Osteoblast (primary cell): ENCODE results near the gene SHCBP1L. TPM values are rescaled to one million over a fixed set of nuclear protein-coding genes. Genes with fewer than 3 reads are reported as not detected.

Source experiments
- DNase-seq: peaks from one replicate; pipeline ENCODE4 v3.0.0; 2011; ENCODE audit warnings: low spot score, mixed read lengths; ENCODE audit not compliant: insufficient read length; ENCODE audit errors: missing footprints
- H2AFZ ChIP-seq: 2 replicates; pipeline ENCODE4 v1.6.0; 2011; ENCODE audit warnings: mild to moderate bottlenecking, low read length
- H3K27ac ChIP-seq: 2 replicates; pipeline ENCODE4 v1.5.1; 2011; ENCODE audit warnings: mild to moderate bottlenecking, low read depth, low read length, moderate library complexity
- H3K27me3 ChIP-seq: 2 replicates; pipeline ENCODE4 v1.6.0; 2012; ENCODE audit warnings: mild to moderate bottlenecking, control low read depth, inconsistent platforms, low read length, moderate library complexity; ENCODE audit not compliant: insufficient read depth
- H3K36me3 ChIP-seq: 2 replicates; pipeline ENCODE4 v1.5.1; 2011; ENCODE audit warnings: mild to moderate bottlenecking, low read length, control low read depth, moderate library complexity; ENCODE audit not compliant: insufficient read depth
- H3K4me1 ChIP-seq: 2 replicates; pipeline ENCODE4 v1.5.1; 2011; ENCODE audit warnings: mild to moderate bottlenecking, low read length, control low read depth, moderate library complexity; ENCODE audit not compliant: insufficient read depth
- H3K4me2 ChIP-seq: 2 replicates; pipeline ENCODE4 v1.6.0; 2011; ENCODE audit warnings: mild to moderate bottlenecking, low read length; ENCODE audit not compliant: insufficient read depth
- H3K4me3 ChIP-seq: fragments of 200-600 bp; sonication (generic); 3 replicates; pipeline ENCODE4 v1.5.1; 2012; ENCODE audit warnings: mild to moderate bottlenecking, low read length, inconsistent platforms; ENCODE audit not compliant: insufficient read depth
- H3K79me2 ChIP-seq: 2 replicates; pipeline ENCODE4 v1.6.0; 2012; ENCODE audit warnings: mild to moderate bottlenecking, low read length, control low read depth, inconsistent platforms; ENCODE audit not compliant: insufficient read depth
- H3K9me3 ChIP-seq: 2 replicates; pipeline ENCODE4 v1.5.1; 2011; ENCODE audit warnings: low read depth, low read length, control low read depth
- H4K20me1 ChIP-seq: 2 replicates; pipeline ENCODE4 v1.6.0; 2012; ENCODE audit warnings: mild to moderate bottlenecking, low read length, control low read depth; ENCODE audit not compliant: insufficient read depth
- total RNA-seq: library from RNA; depleted of rRNA; stranded (reverse); fragments of >200 nt; gene quantifications from 2 replicates; pipeline ENCODE4 v1.2.3, GENCODE V29; 2012
- TF ChIP-seq, protein P1 (sequence below): IDR thresholded peaks from 2 replicates; pipeline ENCODE4 v1.5.1; 2011; ENCODE audit warnings: mild to moderate bottlenecking, low read depth, low read length, moderate library complexity; ENCODE audit errors: extremely low read depth

The SHCBP1L gene
- total RNA-seq, 1 donor: not detected

DNA sequence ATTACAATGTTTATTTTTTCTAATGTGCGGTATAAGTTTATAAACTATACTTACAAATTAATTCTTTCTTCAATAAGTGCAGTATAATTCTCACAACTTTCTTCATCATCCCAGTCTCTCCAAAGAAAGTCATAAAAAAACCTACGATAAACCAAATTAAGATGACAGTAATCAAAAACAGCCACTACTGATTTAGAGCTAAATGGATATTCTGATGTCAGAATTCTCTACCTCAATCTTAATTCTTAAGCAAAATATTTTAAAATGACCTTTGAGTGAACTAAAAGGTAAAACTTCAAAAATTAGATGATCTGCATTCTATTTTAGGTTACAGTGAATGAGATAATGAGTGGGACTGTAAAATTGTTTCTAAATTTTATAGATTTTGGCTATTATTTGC, 13.6 kb downstream of the SHCBP1L start:
- Histone ChIP-seq H3K27ac (no peak overlapping the region), H3K4me1 (no peaks in the 10 kb centered on the region), H4K20me1 (no peaks in the 10 kb centered on the region), H2AFZ (no peak overlapping the region), H3K27me3 (peaks cover 7% of the 10 kb centered on the region), H3K9me3 (no peaks in the 10 kb centered on the region), H3K79me2 (no peaks in the 10 kb centered on the region), H3K36me3 (no peaks in the 10 kb centered on the region), H3K4me3 (no peak overlapping the region), H3K4me2 (no peak overlapping the region)
- no peak for DNase-seq
- TF ChIP-seq, protein P1, sequence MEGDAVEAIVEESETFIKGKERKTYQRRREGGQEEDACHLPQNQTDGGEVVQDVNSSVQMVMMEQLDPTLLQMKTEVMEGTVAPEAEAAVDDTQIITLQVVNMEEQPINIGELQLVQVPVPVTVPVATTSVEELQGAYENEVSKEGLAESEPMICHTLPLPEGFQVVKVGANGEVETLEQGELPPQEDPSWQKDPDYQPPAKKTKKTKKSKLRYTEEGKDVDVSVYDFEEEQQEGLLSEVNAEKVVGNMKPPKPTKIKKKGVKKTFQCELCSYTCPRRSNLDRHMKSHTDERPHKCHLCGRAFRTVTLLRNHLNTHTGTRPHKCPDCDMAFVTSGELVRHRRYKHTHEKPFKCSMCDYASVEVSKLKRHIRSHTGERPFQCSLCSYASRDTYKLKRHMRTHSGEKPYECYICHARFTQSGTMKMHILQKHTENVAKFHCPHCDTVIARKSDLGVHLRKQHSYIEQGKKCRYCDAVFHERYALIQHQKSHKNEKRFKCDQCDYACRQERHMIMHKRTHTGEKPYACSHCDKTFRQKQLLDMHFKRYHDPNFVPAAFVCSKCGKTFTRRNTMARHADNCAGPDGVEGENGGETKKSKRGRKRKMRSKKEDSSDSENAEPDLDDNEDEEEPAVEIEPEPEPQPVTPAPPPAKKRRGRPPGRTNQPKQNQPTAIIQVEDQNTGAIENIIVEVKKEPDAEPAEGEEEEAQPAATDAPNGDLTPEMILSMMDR: no peak

DNA sequence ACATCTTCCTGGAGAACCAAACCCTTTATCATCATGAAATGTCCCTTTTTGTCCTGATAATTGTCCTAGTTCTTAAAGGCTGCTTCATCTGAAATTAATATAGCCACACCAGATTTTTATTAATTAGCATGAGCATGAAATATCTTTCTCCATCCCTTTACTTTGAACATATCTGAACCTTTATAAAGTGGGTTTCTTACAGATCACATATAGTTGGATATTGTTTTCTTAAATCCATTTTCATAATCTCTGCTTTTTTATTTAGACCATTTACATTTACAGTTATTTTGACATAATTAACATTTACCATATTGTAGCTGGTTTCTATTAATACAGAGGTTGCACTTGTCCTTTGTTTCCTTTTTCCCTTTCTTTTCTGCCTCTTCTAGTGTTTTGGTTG, 17.2 kb downstream of the SHCBP1L start:
- TF ChIP-seq, protein P1: no peak
- peaks cover 6% of the 10 kb centered on the region for H3K27me3 ChIP-seq
- H3K9me3 ChIP-seq: no peaks in the 10 kb centered on the region
- DNase-seq: no peak
- H3K36me3 ChIP-seq: no peaks in the 10 kb centered on the region
- no peak overlapping the region for H3K27ac ChIP-seq
- H3K4me1 ChIP-seq: no peaks in the 10 kb centered on the region
- H3K79me2 ChIP-seq: no peaks in the 10 kb centered on the region
- H4K20me1 ChIP-seq: no peaks in the 10 kb centered on the region
- H2AFZ ChIP-seq: no peak overlapping the region
- H3K4me2 ChIP-seq: no peak overlapping the region
- H3K4me3 ChIP-seq: no peak overlapping the region

DNA sequence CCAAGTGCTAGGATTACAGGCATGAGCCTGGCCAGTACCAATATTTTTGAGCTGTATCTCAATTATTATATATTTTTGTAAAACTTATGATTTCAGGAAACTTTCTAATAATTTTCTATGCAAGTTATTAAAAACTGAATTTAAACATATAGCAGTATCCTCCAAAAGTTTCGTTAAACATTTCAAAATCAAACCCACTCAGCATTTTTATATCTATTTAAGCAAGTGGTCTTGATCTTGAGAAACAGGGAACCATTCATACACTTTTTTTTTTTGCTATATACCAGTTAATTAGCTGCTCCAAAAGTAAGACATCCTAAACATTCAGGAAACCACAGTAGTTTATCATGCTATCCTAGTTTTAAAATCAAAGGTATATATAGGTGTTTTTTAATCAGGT, 22.0 kb downstream of the SHCBP1L start:
- DNase-seq: no peak
- Histone ChIP-seq H2AFZ (no peak overlapping the region), H3K36me3 (no peaks in the 10 kb centered on the region), H3K27ac (no peak overlapping the region), H3K4me3 (no peak overlapping the region), H4K20me1 (no peaks in the 10 kb centered on the region), H3K4me1 (no peaks in the 10 kb centered on the region), H3K9me3 (no peaks in the 10 kb centered on the region), H3K27me3 (peaks cover 4% of the 10 kb centered on the region), H3K79me2 (no peaks in the 10 kb centered on the region), H3K4me2 (no peak overlapping the region)
- TF ChIP-seq, protein P1: no peak

GRCh38 chr1:182927693-182928433, 25.1 kb downstream of the SHCBP1L start:
- Histone ChIP-seq H3K27me3 (peaks cover 21% of the 10 kb centered on the region), H4K20me1 (no peaks in the 10 kb centered on the region), H3K79me2 (no peaks in the 10 kb centered on the region), H3K36me3 (no peaks in the 10 kb centered on the region), H3K4me1 (no peaks in the 10 kb centered on the region), H3K27ac (no peak overlapping the region), H3K9me3 (no peaks in the 10 kb centered on the region), H3K4me2 (no peak overlapping the region), H3K4me3 (no peak overlapping the region), H2AFZ (no peak overlapping the region)
- TF ChIP-seq, protein P1: no peak
- DNase-seq: no peak
